ENCODE data around the gene TEAD1. TPM values are rescaled to one million over a fixed set of nuclear protein-coding genes. Genes with fewer than 3 reads are reported as not detected.

TEAD1 gene
- total and polyA plus RNA-seq, 9 of the 15 experiments (the other 6 are each of a cell fraction or from before 2014, with no cell fraction given) = 1.7 to 17.7 (median 10.8) TPM

- TF ChIP-seq ZNF75A (CRISPR knock-in tag; IDR thresholded peaks at IDR 0.05) (peak; percentile 81), USF2 (CRISPR knock-in tag; IDR thresholded peaks at IDR 0.05) (peak; percentile 59), MTA1 (IDR thresholded peaks at IDR 0.05; ENCODE audit: borderline replicate concordance) (peak; percentile 68), ZC3H4 (CRISPR knock-in tag; IDR thresholded peaks at IDR 0.05; ENCODE audit: borderline replicate concordance) (no peak), KHSRP (IDR thresholded peaks at IDR 0.05) (no peak), ZNF175 (CRISPR knock-in tag; IDR thresholded peaks at IDR 0.05; ENCODE audit: low read depth) (no peak), CBFA2T2 (conservative IDR thresholded peaks at IDR 0.05) (peak; percentile 88), POLR2AphosphoS5 (IDR thresholded peaks at IDR 0.05; ENCODE audit: control insufficient read depth, insufficient read depth, low read depth, low read length) (peak; percentile 67; the same call in 1 of the 2 replicates), ZNF146 (CRISPR knock-in tag; IDR thresholded peaks at IDR 0.05; ENCODE audit: unreplicated experiment) (no peak), HDAC1 (IDR thresholded peaks at IDR 0.05) (peak in 1 of 2 experiments; percentile 67; a peak in 2 of 4 replicates), GTF3C2 (IDR thresholded peaks at IDR 0.05; ENCODE audit: borderline replicate concordance, extremely low read depth, insufficient read length) (no peak), ZNF431 (CRISPR knock-in tag; IDR thresholded peaks at IDR 0.05) (no peak), L3MBTL2 (IDR thresholded peaks at IDR 0.05) (peak; percentile 50), ATF7 (IDR thresholded peaks at IDR 0.05) (no peak), EHMT2 (IDR thresholded peaks at IDR 0.05) (peak; percentile 40; the same call in 1 of the 2 replicates), LEF1 (IDR thresholded peaks at IDR 0.05) (peak; percentile 63; the same call in 1 of the 2 replicates), ZNF512 (tag; IDR thresholded peaks at IDR 0.05) (no peak), DLX4 (CRISPR knock-in tag; IDR thresholded peaks at IDR 0.05) (no peak), FOXP1 (CRISPR knock-in tag; IDR thresholded peaks at IDR 0.05) (0 out of 2 replicates have a peak, but pooled peaks have one; percentile 56), ZNF124 (CRISPR knock-in tag; IDR thresholded peaks at IDR 0.05) (no peak), BCOR (IDR thresholded peaks at IDR 0.05) (0 out of 2 replicates have a peak, but pooled peaks have one; percentile 27), ZBTB9 (CRISPR knock-in tag; IDR thresholded peaks at IDR 0.05) (no peak), EWSR1 (IDR thresholded peaks at IDR 0.05; ENCODE audit: borderline replicate concordance, low read depth, partially characterized antibody) (no peak)
Measured at GRCh38 chr11:12853652-12854296, 179.6 kb downstream of the TEAD1 start (continued).
